Gastrocnemius medialis (tissue), 4 donors: Measurements from ENCODE around the gene CDK5R1.

Source experiments
- POLR2A ChIP-seq, 2 donors: fragments of 450-650 bp; IDR thresholded peaks; one replicate each; pipeline ENCODE4 v1.6.1; 2017; ENCODE audit warnings: antibody characterized with exemption in 2 of 2, mild to moderate bottlenecking in 2 of 2, moderate library complexity in 2 of 2
- TF ChIP-seq, protein P1 (sequence below), 5 experiments: fragments of 450-650 bp in 3 of 5; fragments of 200-600 bp in 2 of 5; sonication (generic) in 2 of 5; IDR thresholded peaks in 4 of 5; conservative IDR thresholded peaks in 1 of 5; 1 replicate in 4 of 5; 2 replicates in 1 of 5; pipeline ENCODE4 v1.5.1; 2016 to 2019; ENCODE audit warnings: antibody characterized with exemption in 5 of 5, mild to moderate bottlenecking in 3 of 5, moderate library complexity in 3 of 5

GRCh38 chr17:32502710-32503109, 15.9 kb downstream of the CDK5R1 start:
- TF ChIP-seq, protein P1, sequence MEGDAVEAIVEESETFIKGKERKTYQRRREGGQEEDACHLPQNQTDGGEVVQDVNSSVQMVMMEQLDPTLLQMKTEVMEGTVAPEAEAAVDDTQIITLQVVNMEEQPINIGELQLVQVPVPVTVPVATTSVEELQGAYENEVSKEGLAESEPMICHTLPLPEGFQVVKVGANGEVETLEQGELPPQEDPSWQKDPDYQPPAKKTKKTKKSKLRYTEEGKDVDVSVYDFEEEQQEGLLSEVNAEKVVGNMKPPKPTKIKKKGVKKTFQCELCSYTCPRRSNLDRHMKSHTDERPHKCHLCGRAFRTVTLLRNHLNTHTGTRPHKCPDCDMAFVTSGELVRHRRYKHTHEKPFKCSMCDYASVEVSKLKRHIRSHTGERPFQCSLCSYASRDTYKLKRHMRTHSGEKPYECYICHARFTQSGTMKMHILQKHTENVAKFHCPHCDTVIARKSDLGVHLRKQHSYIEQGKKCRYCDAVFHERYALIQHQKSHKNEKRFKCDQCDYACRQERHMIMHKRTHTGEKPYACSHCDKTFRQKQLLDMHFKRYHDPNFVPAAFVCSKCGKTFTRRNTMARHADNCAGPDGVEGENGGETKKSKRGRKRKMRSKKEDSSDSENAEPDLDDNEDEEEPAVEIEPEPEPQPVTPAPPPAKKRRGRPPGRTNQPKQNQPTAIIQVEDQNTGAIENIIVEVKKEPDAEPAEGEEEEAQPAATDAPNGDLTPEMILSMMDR (IDR thresholded peaks at IDR 0.05 in 4 of 5, conservative IDR thresholded peaks at IDR 0.05 in 1 of 5), result no peak
- TF ChIP-seq POLR2A (IDR thresholded peaks at IDR 0.05), result no peak
